ENCODE results near the gene C16orf82. TPM values are rescaled to one million over a fixed set of nuclear protein-coding genes. Genes with fewer than 3 reads are reported as not detected.

The C16orf82 gene
- polyA plus RNA-seq, 4 donors: not detected

- DNase-seq (no peak), FAIRE-seq (no peak)
- Histone ChIP-seq H3K27ac (ENCODE audit: low read depth in 1 of 3, low read length in 2 of 3) (no peak overlapping the region), H3K27me3 (ENCODE audit: control insufficient read depth in 3 of 3, insufficient read depth in 3 of 3, low read length in 3 of 3) (no peaks in the 10 kb centered on the region), H3K4me1 (ENCODE audit: control insufficient read depth in 3 of 3, insufficient read depth in 2 of 3, low read depth in 1 of 3, low read length in 2 of 3) (no peaks in the 10 kb centered on the region), H3K9me3 (ENCODE audit: control insufficient read depth in 2 of 2, insufficient read depth in 1 of 2, low read depth in 1 of 2, low read length in 1 of 2) (peaks cover 0 to 2% of the 10 kb centered on the region in 2 donors), H3K36me3 (ENCODE audit: control insufficient read depth in 3 of 3, insufficient read depth in 2 of 3, low read depth in 1 of 3, low read length in 3 of 3) (no peaks in the 10 kb centered on the region), H3K4me3 (ENCODE audit: low read depth in 1 of 3, low read length in 3 of 3) (no peak overlapping the region)
- 91 to 93% (median 92%) methylated on average over 23 of the region's 23 CpGs for WGBS, 3 donors
These were observed 26.0 kb upstream of the C16orf82 start for GRCh38 chr16:27040732-27041131.

- no peak for DNase-seq
- no peak for FAIRE-seq
- H3K36me3 ChIP-seq (ENCODE audit: control insufficient read depth in 3 of 3, insufficient read depth in 2 of 3, low read depth in 1 of 3, low read length in 3 of 3): no peaks in the 10 kb centered on the region
- H3K4me1 ChIP-seq (ENCODE audit: control insufficient read depth in 3 of 3, insufficient read depth in 2 of 3, low read depth in 1 of 3, low read length in 2 of 3): no peaks in the 10 kb centered on the region
- no peak overlapping the region for H3K27ac ChIP-seq (ENCODE audit: low read depth in 1 of 3, low read length in 2 of 3)
- no peak overlapping the region for H3K4me3 ChIP-seq (ENCODE audit: low read depth in 1 of 3, low read length in 3 of 3)
- H3K9me3 ChIP-seq (ENCODE audit: control insufficient read depth in 2 of 2, insufficient read depth in 1 of 2, low read depth in 1 of 2, low read length in 1 of 2): peaks cover 0 to 2% of the 10 kb centered on the region in 2 donors
- peaks cover 0 to 3% (median 0%) of the 10 kb centered on the region in 3 donors for H3K27me3 ChIP-seq (ENCODE audit: control insufficient read depth in 3 of 3, insufficient read depth in 3 of 3, low read length in 3 of 3)
These were observed 19.7 kb upstream of the C16orf82 start for GRCh38 chr16:27046958-27047518.

- WGBS, 3 donors: 71 to 77% (median 73%) methylated on average over 7 of the region's 7 CpGs
- peaks cover 0 to 3% (median 0%) of the 10 kb centered on the region in 3 donors for H3K27me3 ChIP-seq (ENCODE audit: control insufficient read depth in 3 of 3, insufficient read depth in 3 of 3, low read length in 3 of 3)
- peaks cover 0 to 2% of the 10 kb centered on the region in 2 donors for H3K9me3 ChIP-seq (ENCODE audit: control insufficient read depth in 2 of 2, insufficient read depth in 1 of 2, low read depth in 1 of 2, low read length in 1 of 2)
- FAIRE-seq (no peak), DNase-seq (no peak)
- no peak overlapping the region for H3K27ac ChIP-seq (ENCODE audit: low read depth in 1 of 3, low read length in 2 of 3)
- H3K4me3 ChIP-seq (ENCODE audit: low read depth in 1 of 3, low read length in 3 of 3): no peak overlapping the region
- no peaks in the 10 kb centered on the region for H3K4me1 ChIP-seq (ENCODE audit: control insufficient read depth in 3 of 3, insufficient read depth in 2 of 3, low read depth in 1 of 3, low read length in 2 of 3)
- no peaks in the 10 kb centered on the region for H3K36me3 ChIP-seq (ENCODE audit: control insufficient read depth in 3 of 3, insufficient read depth in 2 of 3, low read depth in 1 of 3, low read length in 3 of 3)
These were observed 18.4 kb upstream of the C16orf82 start for GRCh38 chr16:27048316-27048715.

GRCh38 chr16:27049117-27049516 lies 17.6 kb upstream of the C16orf82 start:
- no peak for FAIRE-seq
- Histone ChIP-seq H3K9me3 (ENCODE audit: control insufficient read depth in 2 of 2, insufficient read depth in 1 of 2, low read depth in 1 of 2, low read length in 1 of 2) (peaks cover 0 to 2% of the 10 kb centered on the region in 2 donors), H3K27ac (ENCODE audit: low read depth in 1 of 3, low read length in 2 of 3) (no peak overlapping the region), H3K4me1 (ENCODE audit: control insufficient read depth in 3 of 3, insufficient read depth in 2 of 3, low read depth in 1 of 3, low read length in 2 of 3) (no peaks in the 10 kb centered on the region), H3K27me3 (ENCODE audit: control insufficient read depth in 3 of 3, insufficient read depth in 3 of 3, low read length in 3 of 3) (peaks cover 0 to 3% (median 0%) of the 10 kb centered on the region in 3 donors), H3K4me3 (ENCODE audit: low read depth in 1 of 3, low read length in 3 of 3) (no peak overlapping the region), H3K36me3 (ENCODE audit: control insufficient read depth in 3 of 3, insufficient read depth in 2 of 3, low read depth in 1 of 3, low read length in 3 of 3) (no peaks in the 10 kb centered on the region)
- WGBS, 3 donors: 78 to 81% (median 80%) methylated on average over 5 of the region's 5 CpGs
- DNase-seq: no peak

GRCh38 chr16:27052007-27052406 lies 14.7 kb upstream of the C16orf82 start:
- FAIRE-seq (no peak), DNase-seq (no peak)
- Histone ChIP-seq H3K9me3 (ENCODE audit: control insufficient read depth in 2 of 2, insufficient read depth in 1 of 2, low read depth in 1 of 2, low read length in 1 of 2) (no peaks in the 10 kb centered on the region), H3K27ac (ENCODE audit: low read depth in 1 of 3, low read length in 2 of 3) (no peak overlapping the region), H3K4me1 (ENCODE audit: control insufficient read depth in 3 of 3, insufficient read depth in 2 of 3, low read depth in 1 of 3, low read length in 2 of 3) (no peaks in the 10 kb centered on the region), H3K4me3 (ENCODE audit: low read depth in 1 of 3, low read length in 3 of 3) (no peak overlapping the region), H3K27me3 (ENCODE audit: control insufficient read depth in 3 of 3, insufficient read depth in 3 of 3, low read length in 3 of 3) (no peaks in the 10 kb centered on the region), H3K36me3 (ENCODE audit: control insufficient read depth in 3 of 3, insufficient read depth in 2 of 3, low read depth in 1 of 3, low read length in 3 of 3) (no peaks in the 10 kb centered on the region)
- WGBS, 3 donors: 81 to 85% (median 85%) methylated on average over 16 of the region's 16 CpGs

- Histone ChIP-seq H3K4me3 (ENCODE audit: low read depth in 1 of 3, low read length in 3 of 3) (no peak overlapping the region), H3K27ac (ENCODE audit: low read depth in 1 of 3, low read length in 2 of 3) (no peak overlapping the region), H3K36me3 (ENCODE audit: control insufficient read depth in 3 of 3, insufficient read depth in 2 of 3, low read depth in 1 of 3, low read length in 3 of 3) (no peaks in the 10 kb centered on the region), H3K27me3 (ENCODE audit: control insufficient read depth in 3 of 3, insufficient read depth in 3 of 3, low read length in 3 of 3) (no peaks in the 10 kb centered on the region), H3K9me3 (ENCODE audit: control insufficient read depth in 2 of 2, insufficient read depth in 1 of 2, low read depth in 1 of 2, low read length in 1 of 2) (no peaks in the 10 kb centered on the region), H3K4me1 (ENCODE audit: control insufficient read depth in 3 of 3, insufficient read depth in 2 of 3, low read depth in 1 of 3, low read length in 2 of 3) (no peaks in the 10 kb centered on the region)
- DNase-seq (no peak), FAIRE-seq (no peak)
- WGBS, 3 donors: 92 to 93% (median 93%) methylated on average over 3 of the region's 3 CpGs
These were observed 12.7 kb upstream of the C16orf82 start for GRCh38 chr16:27053996-27054395.

- FAIRE-seq (no peak), DNase-seq (no peak)
- Histone ChIP-seq H3K4me3 (ENCODE audit: low read depth in 1 of 3, low read length in 3 of 3) (no peak overlapping the region), H3K36me3 (ENCODE audit: control insufficient read depth in 3 of 3, insufficient read depth in 2 of 3, low read depth in 1 of 3, low read length in 3 of 3) (no peaks in the 10 kb centered on the region), H3K27ac (ENCODE audit: low read depth in 1 of 3, low read length in 2 of 3) (no peak overlapping the region), H3K27me3 (ENCODE audit: control insufficient read depth in 3 of 3, insufficient read depth in 3 of 3, low read length in 3 of 3) (no peaks in the 10 kb centered on the region), H3K4me1 (ENCODE audit: control insufficient read depth in 3 of 3, insufficient read depth in 2 of 3, low read depth in 1 of 3, low read length in 2 of 3) (no peaks in the 10 kb centered on the region), H3K9me3 (ENCODE audit: control insufficient read depth in 2 of 2, insufficient read depth in 1 of 2, low read depth in 1 of 2, low read length in 1 of 2) (no peaks in the 10 kb centered on the region)
- 66 to 79% (median 74%) methylated on average over 3 of the region's 3 CpGs for WGBS, 3 donors
These were observed 8.4 kb upstream of the C16orf82 start for GRCh38 chr16:27058299-27058698.

- no peak for DNase-seq
- no peaks in the 10 kb centered on the region for H3K36me3 ChIP-seq (ENCODE audit: control insufficient read depth in 3 of 3, insufficient read depth in 2 of 3, low read depth in 1 of 3, low read length in 3 of 3)
- no peak overlapping the region for H3K4me3 ChIP-seq (ENCODE audit: low read depth in 1 of 3, low read length in 3 of 3)
- peaks cover 0 to 2% (median 0%) of the 10 kb centered on the region in 3 donors for H3K27me3 ChIP-seq (ENCODE audit: control insufficient read depth in 3 of 3, insufficient read depth in 3 of 3, low read length in 3 of 3)
- no peak for FAIRE-seq
- H3K4me1 ChIP-seq (ENCODE audit: control insufficient read depth in 3 of 3, insufficient read depth in 2 of 3, low read depth in 1 of 3, low read length in 2 of 3): no peaks in the 10 kb centered on the region
- no peaks in the 10 kb centered on the region for H3K9me3 ChIP-seq (ENCODE audit: control insufficient read depth in 2 of 2, insufficient read depth in 1 of 2, low read depth in 1 of 2, low read length in 1 of 2)
- no peak overlapping the region for H3K27ac ChIP-seq (ENCODE audit: low read depth in 1 of 3, low read length in 2 of 3)
- WGBS, 3 donors: 82 to 94% (median 85%) methylated on average over 6 of the region's 6 CpGs
These were observed 4.0 kb downstream of the C16orf82 start for GRCh38 chr16:27070776-27071175.

GRCh38 chr16:27073733-27074132 lies 7.0 kb downstream of the C16orf82 start:
- FAIRE-seq: no peak

More at GRCh38 chr16:27073733-27074132, 7.0 kb downstream of the C16orf82 start:
- 76 to 80% (median 78%) methylated on average over 11 of the region's 11 CpGs for WGBS, 3 donors
- H3K4me1 ChIP-seq (ENCODE audit: control insufficient read depth in 3 of 3, insufficient read depth in 2 of 3, low read depth in 1 of 3, low read length in 2 of 3): no peaks in the 10 kb centered on the region
- peaks cover 0 to 2% (median 0%) of the 10 kb centered on the region in 3 donors for H3K27me3 ChIP-seq (ENCODE audit: control insufficient read depth in 3 of 3, insufficient read depth in 3 of 3, low read length in 3 of 3)
- no peak overlapping the region for H3K4me3 ChIP-seq (ENCODE audit: low read depth in 1 of 3, low read length in 3 of 3)
- DNase-seq: no peak
- no peaks in the 10 kb centered on the region for H3K36me3 ChIP-seq (ENCODE audit: control insufficient read depth in 3 of 3, insufficient read depth in 2 of 3, low read depth in 1 of 3, low read length in 3 of 3)
- no peaks in the 10 kb centered on the region for H3K9me3 ChIP-seq (ENCODE audit: control insufficient read depth in 2 of 2, insufficient read depth in 1 of 2, low read depth in 1 of 2, low read length in 1 of 2)
- no peak overlapping the region for H3K27ac ChIP-seq (ENCODE audit: low read depth in 1 of 3, low read length in 2 of 3)
